Adipocyte (in vitro differentiated cells): ENCODE results near the gene TCEANC2.

Experiments used
- DNase-seq: peaks from one replicate; pipeline ENCODE4 v3.0.0-alpha.2; 2015; ENCODE audit warnings: low read depth
- H3K27me3 ChIP-seq: replicated peaks from 2 replicates; pipeline ENCODE4 v1.7.0; 2013; ENCODE audit warnings: mild to moderate bottlenecking, low read length, moderate library complexity; ENCODE audit not compliant: control insufficient read depth, insufficient read depth
- H3K36me3 ChIP-seq: 2 replicates; pipeline ENCODE4 v1.7.0; 2013; ENCODE audit warnings: low read length, mild to moderate bottlenecking, moderate library complexity; ENCODE audit not compliant: control insufficient read depth, insufficient read depth, severe bottlenecking
- H3K4me1 ChIP-seq: 2 replicates; pipeline ENCODE4 v1.7.0; 2013; ENCODE audit warnings: mild to moderate bottlenecking, low read length, moderate library complexity; ENCODE audit not compliant: control insufficient read depth, insufficient read depth
- H3K4me3 ChIP-seq: 2 replicates; pipeline ENCODE4 v1.7.0; 2013; ENCODE audit warnings: mild to moderate bottlenecking, low read length, moderate library complexity
- H3K9ac ChIP-seq: 2 replicates; pipeline ENCODE4 v1.7.0; 2013; ENCODE audit warnings: mild to moderate bottlenecking, low read length, moderate library complexity
- H3K9me3 ChIP-seq: 2 replicates; pipeline ENCODE4 v1.7.0; 2013; ENCODE audit warnings: mild to moderate bottlenecking, low read length, moderate library complexity; ENCODE audit not compliant: control insufficient read depth

TCEANC2 gene

GRCh38 chr1:54118704-54119103, 65.3 kb downstream of the TCEANC2 start:
- no peaks in the 10 kb centered on the region for H3K27me3 ChIP-seq

GRCh38 chr1:54120018-54120697, 66.8 kb downstream of the TCEANC2 start:
- Histone ChIP-seq H3K4me3 (no peak overlapping the region), H3K4me1 (peaks cover 13% of the 10 kb centered on the region), H3K9ac (no peak overlapping the region), H3K36me3 (no peaks in the 10 kb centered on the region), H3K27me3 (no peaks in the 10 kb centered on the region), H3K9me3 (no peaks in the 10 kb centered on the region)
- no peak for DNase-seq

More at GRCh38 chr1:54118704-54119103, 65.3 kb downstream of the TCEANC2 start:
- no peaks in the 10 kb centered on the region for H3K36me3 ChIP-seq
- DNase-seq = peak; percentile 47
- H3K4me3 ChIP-seq = no peak overlapping the region
- H3K9ac ChIP-seq = no peak overlapping the region
- H3K9me3 ChIP-seq = no peaks in the 10 kb centered on the region
- peaks cover 13% of the 10 kb centered on the region for H3K4me1 ChIP-seq

- no peaks in the 10 kb centered on the region for H3K36me3 ChIP-seq
- H3K4me1 ChIP-seq = peaks cover 13% of the 10 kb centered on the region
- DNase-seq = no peak
- peak overlapping the region; percentile 65 for H3K4me3 ChIP-seq
- peak overlapping the region; percentile 61 for H3K9ac ChIP-seq
- H3K27me3 ChIP-seq = no peaks in the 10 kb centered on the region
- H3K9me3 ChIP-seq = no peaks in the 10 kb centered on the region
Measured at GRCh38 chr1:54120698-54121481, 67.5 kb downstream of the TCEANC2 start.

GRCh38 chr1:54121482-54122134, 68.2 kb downstream of the TCEANC2 start:
- Histone ChIP-seq H3K9ac (peak overlapping the region; percentile 61), H3K9me3 (no peaks in the 10 kb centered on the region), H3K27me3 (no peaks in the 10 kb centered on the region), H3K4me1 (peaks cover 13% of the 10 kb centered on the region), H3K4me3 (peak overlapping the region; percentile 65), H3K36me3 (no peaks in the 10 kb centered on the region)
- peak; percentile 91 for DNase-seq

GRCh38 chr1:54122135-54122751, 68.8 kb downstream of the TCEANC2 start:
- H3K4me3 ChIP-seq = no peak overlapping the region
- H3K9ac ChIP-seq = no peak overlapping the region
- H3K36me3 ChIP-seq = no peaks in the 10 kb centered on the region
- no peaks in the 10 kb centered on the region for H3K9me3 ChIP-seq
- H3K4me1 ChIP-seq = peaks cover 13% of the 10 kb centered on the region
- DNase-seq = no peak
- no peaks in the 10 kb centered on the region for H3K27me3 ChIP-seq

GRCh38 chr1:54122992-54123391, 69.6 kb downstream of the TCEANC2 start:
- H3K4me1 ChIP-seq = peaks cover 13% of the 10 kb centered on the region

GRCh38 chr1:54124472-54124871, 71.1 kb downstream of the TCEANC2 start:
- peaks cover 8% of the 10 kb centered on the region for H3K27me3 ChIP-seq
- no peak for DNase-seq
- no peak overlapping the region for H3K9ac ChIP-seq
- H3K9me3 ChIP-seq = no peaks in the 10 kb centered on the region
- H3K36me3 ChIP-seq = no peaks in the 10 kb centered on the region
- H3K4me3 ChIP-seq = no peak overlapping the region
- H3K4me1 ChIP-seq = peaks cover 9% of the 10 kb centered on the region

More at GRCh38 chr1:54122992-54123391, 69.6 kb downstream of the TCEANC2 start:
- Histone ChIP-seq H3K4me3 (no peak overlapping the region), H3K9ac (no peak overlapping the region), H3K9me3 (no peaks in the 10 kb centered on the region), H3K36me3 (no peaks in the 10 kb centered on the region), H3K27me3 (peaks cover 5% of the 10 kb centered on the region)
- no peak for DNase-seq

- H3K4me1 ChIP-seq = peaks cover 11% of the 10 kb centered on the region
- no peak overlapping the region for H3K4me3 ChIP-seq
- no peaks in the 10 kb centered on the region for H3K36me3 ChIP-seq
- H3K9ac ChIP-seq = no peak overlapping the region
- H3K9me3 ChIP-seq = no peaks in the 10 kb centered on the region
- DNase-seq = no peak
- peaks cover 8% of the 10 kb centered on the region for H3K27me3 ChIP-seq
Measured at GRCh38 chr1:54124906-54125305, 71.5 kb downstream of the TCEANC2 start.

GRCh38 chr1:54125386-54126070, 72.1 kb downstream of the TCEANC2 start:
- Histone ChIP-seq H3K36me3 (no peaks in the 10 kb centered on the region), H3K27me3 (peaks cover 8% of the 10 kb centered on the region), H3K4me1 (peaks cover 11% of the 10 kb centered on the region), H3K4me3 (no peak overlapping the region), H3K9me3 (no peaks in the 10 kb centered on the region), H3K9ac (no peak overlapping the region)
- DNase-seq = peak; percentile 38

- H3K36me3 ChIP-seq = no peaks in the 10 kb centered on the region
- no peaks in the 10 kb centered on the region for H3K9me3 ChIP-seq
- DNase-seq = no peak
- H3K9ac ChIP-seq = no peak overlapping the region
- H3K4me3 ChIP-seq = no peak overlapping the region
- peaks cover 8% of the 10 kb centered on the region for H3K4me1 ChIP-seq
- H3K27me3 ChIP-seq = peaks cover 8% of the 10 kb centered on the region
Measured at GRCh38 chr1:54126271-54126815, 72.9 kb downstream of the TCEANC2 start.
